ENCODE measurements around the gene BRMS1. TPM values are rescaled to one million over a fixed set of nuclear protein-coding genes. Genes with fewer than 3 reads are reported as not detected.

Gene BRMS1
- total RNA-seq, 3 donors from 2014 or later: 52.0 to 61.6 (median 54.3) TPM

GRCh38 chr11:66343176-66343575 is 1.7 kb downstream of the BRMS1 start:
- DNase-seq (ENCODE audit: low spot score in 2 of 2): no peak
- intact Hi-C loops (cut with DNase I; ENCODE audit: low total_unique reads): no loop called here

GRCh38 chr11:66341502-66342126 is 3.3 kb downstream of the BRMS1 start:
- H3K4me1 ChIP-seq: peaks cover under 1 to 25% of the 10 kb centered on the region in 2 donors
- TF ChIP-seq POLR2A (IDR thresholded peaks at IDR 0.05) (no peak), CTCF (IDR thresholded peaks at IDR 0.05) (no peak), POLR2AphosphoS5 (IDR thresholded peaks at IDR 0.05) (no peak)
- no peak overlapping the region for H3K27ac ChIP-seq
- no peaks in the 10 kb centered on the region for H3K27me3 ChIP-seq
- intact Hi-C loops (cut with DNase I; ENCODE audit: low total_unique reads): no loop called here
- DNase-seq (ENCODE audit: low spot score in 2 of 2): no peak
- H3K9me3 ChIP-seq: no peaks in the 10 kb centered on the region
- peaks cover 10% of the 10 kb centered on the region for H3K36me3 ChIP-seq
- H3K4me3 ChIP-seq: no peak overlapping the region

More at GRCh38 chr11:66343176-66343575, 1.7 kb downstream of the BRMS1 start:
- H3K36me3 ChIP-seq: peaks cover 10% of the 10 kb centered on the region
- no peak overlapping the region for H3K4me3 ChIP-seq
- no peak overlapping the region for H3K27ac ChIP-seq
- H3K4me1 ChIP-seq: peaks cover 0 to 25% of the 10 kb centered on the region in 2 donors
- TF ChIP-seq POLR2AphosphoS5 (IDR thresholded peaks at IDR 0.05): no peak
- TF ChIP-seq CTCF (IDR thresholded peaks at IDR 0.05): no peak
- TF ChIP-seq POLR2A (IDR thresholded peaks at IDR 0.05): no peak
- no peaks in the 10 kb centered on the region for H3K27me3 ChIP-seq
- H3K9me3 ChIP-seq: no peaks in the 10 kb centered on the region

GRCh38 chr11:66340596-66341501 is 4.1 kb downstream of the BRMS1 start:
- peaks cover 4 to 18% of the 10 kb centered on the region in 2 donors for H3K4me1 ChIP-seq
- H3K36me3 ChIP-seq: peaks cover 10% of the 10 kb centered on the region
- DNase-seq (ENCODE audit: low spot score in 2 of 2): no peak
- H3K4me3 ChIP-seq: no peak overlapping the region
- no peaks in the 10 kb centered on the region for H3K9me3 ChIP-seq
- H3K27me3 ChIP-seq: no peaks in the 10 kb centered on the region
- no peak for TF ChIP-seq POLR2A (IDR thresholded peaks at IDR 0.05)
- no peak for TF ChIP-seq CTCF (IDR thresholded peaks at IDR 0.05)
- TF ChIP-seq POLR2AphosphoS5 (IDR thresholded peaks at IDR 0.05): no peak
- H3K27ac ChIP-seq: no peak overlapping the region
- intact Hi-C loops (cut with DNase I; ENCODE audit: low total_unique reads): no loop called here

GRCh38 chr11:66339686-66340483 is 5.0 kb downstream of the BRMS1 start:
- Histone ChIP-seq H3K9me3 (no peaks in the 10 kb centered on the region), H3K4me3 (no peak overlapping the region), H3K27ac (no peak overlapping the region), H3K27me3 (no peaks in the 10 kb centered on the region), H3K36me3 (peaks cover 10% of the 10 kb centered on the region), H3K4me1 (peaks cover 5 to 12% of the 10 kb centered on the region in 2 donors)
- TF ChIP-seq CTCF (IDR thresholded peaks at IDR 0.05): no peak
- no peak for TF ChIP-seq POLR2A (IDR thresholded peaks at IDR 0.05)
- TF ChIP-seq POLR2AphosphoS5 (IDR thresholded peaks at IDR 0.05): no peak
- intact Hi-C loops (cut with DNase I; ENCODE audit: low total_unique reads): no loop called here
- DNase-seq (ENCODE audit: low spot score in 2 of 2): no peak
